ENCODE data around the gene ZNF710. TPM values are rescaled to one million over a fixed set of nuclear protein-coding genes. Genes with fewer than 3 reads are reported as not detected.

Gene ZNF710
- total and polyA plus RNA-seq, 2 donors (not counting 3 experiments of a cell fraction or from before 2014, with no cell fraction given): 8.9 to 32.4 TPM

GRCh38 chr15:90008607-90009006 lies 7.5 kb downstream of the ZNF710 start:
- no peak for DNase-seq (ENCODE audit: low read depth, low spot score)
- no peak for TF ChIP-seq EZH2 (IDR thresholded peaks at IDR 0.05; ENCODE audit: borderline replicate concordance, low read depth, low read length, severe bottlenecking)
- TF ChIP-seq FOS (IDR thresholded peaks at IDR 0.05; ENCODE audit: borderline replicate concordance, insufficient read depth, low read length): no peak
- no peak for TF ChIP-seq MYC (IDR thresholded peaks at IDR 0.05; ENCODE audit: low read depth, low read length)
- no peak for TF ChIP-seq POLR2AphosphoS5 (IDR thresholded peaks at IDR 0.05; ENCODE audit: insufficient read depth, low read depth, low read length)
- no peak for TF ChIP-seq CTCF (IDR thresholded peaks at IDR 0.05; ENCODE audit: extremely low read depth in 1 of 2, insufficient read depth in 1 of 2, low read depth in 1 of 2, low read length in 2 of 2)
- no peak for TF ChIP-seq MAX (IDR thresholded peaks at IDR 0.05; ENCODE audit: insufficient read depth, insufficient read length)
- no peak for TF ChIP-seq POLR2A (IDR thresholded peaks at IDR 0.05; ENCODE audit: low read depth, low read length)
- no peak for TF ChIP-seq GATA2 (IDR thresholded peaks at IDR 0.05; ENCODE audit: insufficient read depth, insufficient read length, low read depth, low read length)
- no peak for TF ChIP-seq JUN (IDR thresholded peaks at IDR 0.05; ENCODE audit: borderline replicate concordance, insufficient read depth, insufficient read length, low read depth)
- CTCF ChIA-PET: interaction anchor here (1.6 kb wide), 1 partner anchor 18 kb away, joined by 3 read pairs; no protein-coding TSS in a partner anchor
- BruUV-seq (replicated peaks): no TSS peak
- POLR2A ChIA-PET: no interaction called here
- Histone ChIP-seq H3K36me3 (ENCODE audit: control insufficient read depth in 2 of 2, extremely low read depth in 1 of 2, insufficient read depth in 2 of 2, low read length in 2 of 2) (peaks cover 0 to 2% of the 10 kb centered on the region in 2 experiments), H3K4me2 (ENCODE audit: insufficient read depth, low read length) (no peak overlapping the region), H4K20me1 (replicated peaks; ENCODE audit: control insufficient read depth, extremely low read depth, insufficient read depth, low read length) (no peaks in the 10 kb centered on the region), H3K4me1 (ENCODE audit: control insufficient read depth, extremely low read depth, insufficient read depth, low read length) (peaks cover 16% of the 10 kb centered on the region), H3K4me3 (replicated peaks in 1 of 3; ENCODE audit: insufficient read depth in 1 of 3, low read depth in 1 of 3, low read length in 3 of 3) (no peak overlapping the region), H3K79me2 (ENCODE audit: control insufficient read depth, insufficient read depth, low read length) (peaks cover 76% of the 10 kb centered on the region), H3K9me1 (replicated peaks; ENCODE audit: control insufficient read depth, extremely low read depth, insufficient read depth, low read length) (no peaks in the 10 kb centered on the region), H2AFZ (ENCODE audit: low read depth, low read length) (no peak overlapping the region), H3K9me3 (replicated peaks; ENCODE audit: control insufficient read depth, insufficient read depth, low read length) (peaks cover 3% of the 10 kb centered on the region), H3K27me3 (ENCODE audit: control insufficient read depth in 2 of 2, insufficient read depth in 2 of 2, low read length in 2 of 2) (no peaks in the 10 kb centered on the region), H3K9ac (replicated peaks; ENCODE audit: extremely low read depth, insufficient read depth, low read length) (no peak overlapping the region), H3K27ac (ENCODE audit: insufficient read depth, low read depth, low read length) (no peak overlapping the region)
- intact Hi-C loops (cut with micrococcal nuclease) (no loop called here), dilution Hi-C loops (cut with MboI; ENCODE audit: extremely low pct_ligation_motif_present, low sequenced_read_pairs) (no loop called here)
- no peak for FAIRE-seq
